NK-92 treated with Interleukin-12 subunit alpha and Interleukin-12 subunit beta, amount 100 ng/mL, for 24 hours (cell line): Measurements from ENCODE around the gene MRPS34.
A peak's percentile ranks its signal among the peaks of the same experiment; 100 is the strongest.

Source experiments
- DNase-seq: peaks from one replicate; lab custom pipeline; 2025; lab: John Stamatoyannopoulos, UW

The MRPS34 gene

GRCh38 chr16:1794908-1795666, 22.2 kb upstream of the MRPS34 start:
- no peak for DNase-seq

- no peak for DNase-seq
Observed at GRCh38 chr16:1794221-1794871, 21.4 kb upstream of the MRPS34 start.

DNA sequence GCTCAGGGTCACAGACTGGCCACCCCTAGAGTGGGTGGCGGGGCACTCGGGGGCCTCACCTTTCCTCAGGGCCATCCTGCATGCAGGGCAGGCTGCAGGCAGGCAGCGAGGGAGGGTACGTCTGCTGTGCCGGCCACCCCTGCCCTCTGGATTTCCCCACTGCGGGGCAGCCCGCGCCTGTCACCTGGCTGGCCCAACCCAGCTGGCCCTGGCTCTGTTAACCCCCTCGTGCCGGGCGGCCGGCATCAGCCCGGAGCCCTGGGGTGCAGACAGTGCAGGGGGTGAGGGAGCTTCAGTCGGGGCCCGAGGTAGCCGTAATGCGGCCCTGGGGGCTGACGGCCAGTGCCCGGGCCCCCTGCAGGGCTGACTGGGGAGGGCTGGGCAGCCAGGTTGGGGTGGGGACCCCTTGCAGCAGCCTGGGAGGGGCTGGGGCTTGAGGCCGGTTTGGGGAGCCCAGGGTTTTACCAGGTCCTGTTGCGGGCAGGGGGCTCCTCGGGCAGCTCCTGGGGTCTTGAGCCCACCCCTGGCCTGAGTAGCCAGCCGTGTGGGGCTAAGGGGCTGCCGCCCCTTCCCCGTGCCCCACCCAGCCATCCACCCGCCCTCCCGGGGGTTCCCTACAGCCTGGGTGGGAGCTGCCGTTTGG, 20.8 kb upstream of the MRPS34 start, which contains the start of gene IGFALS:
IGFALS (minus strand) TSS at position 128 of the 643 bp plus-strand sequence; CDS start at position 75, 53 bp downstream.
- no peak for DNase-seq

- DNase-seq: no peak
Observed at GRCh38 chr16:1792836-1793577, 20.1 kb upstream of the MRPS34 start.

DNA sequence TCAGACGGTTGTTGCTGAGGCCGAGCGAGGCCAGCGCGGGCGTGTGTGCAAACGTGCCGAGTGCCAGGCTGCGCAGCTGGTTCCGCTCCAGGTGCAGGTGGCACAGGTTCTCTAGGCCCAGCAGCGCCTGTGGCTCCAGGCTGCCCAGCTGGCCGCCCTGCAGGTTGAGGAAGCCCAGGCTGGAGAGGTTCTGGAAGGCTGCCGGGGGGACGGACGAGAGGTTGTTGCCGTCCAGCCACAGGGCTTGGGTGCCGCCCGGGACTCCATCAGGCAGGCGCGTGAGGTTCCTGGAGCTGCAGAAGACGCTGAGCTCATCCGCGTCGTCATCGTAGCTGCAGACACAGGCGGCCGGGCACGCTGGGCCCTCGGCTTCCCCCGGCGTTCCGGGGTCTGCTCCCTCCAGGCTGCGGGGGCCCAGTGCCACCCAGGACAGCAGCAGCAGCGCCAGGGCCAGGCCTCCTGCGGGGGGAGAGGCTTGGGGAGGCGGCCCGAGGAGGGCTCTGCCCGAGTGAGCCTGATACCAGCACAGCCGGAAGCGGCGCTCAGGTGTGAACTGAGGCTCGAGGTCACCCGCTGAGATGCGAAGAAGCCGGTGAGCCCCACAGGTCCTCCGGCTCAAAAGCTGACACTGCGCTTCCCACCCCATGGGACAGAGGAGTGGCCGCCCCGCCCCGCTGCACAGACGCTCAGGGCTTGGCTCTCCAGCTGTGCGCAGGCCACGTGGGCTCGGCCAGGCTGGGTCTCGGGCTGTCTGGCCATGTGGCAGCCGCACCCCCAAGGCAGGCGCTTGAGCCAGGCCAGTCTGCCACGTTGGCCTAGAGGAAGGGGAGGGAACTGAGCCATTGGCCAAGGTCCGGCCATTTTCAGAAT, 19.2 kb upstream of the MRPS34 start:
- DNase-seq: no peak

- no peak for DNase-seq
Observed at GRCh38 chr16:1791256-1791942, 18.5 kb upstream of the MRPS34 start.

- no peak for DNase-seq
Observed at GRCh38 chr16:1790611-1791255, 17.8 kb upstream of the MRPS34 start.

DNA sequence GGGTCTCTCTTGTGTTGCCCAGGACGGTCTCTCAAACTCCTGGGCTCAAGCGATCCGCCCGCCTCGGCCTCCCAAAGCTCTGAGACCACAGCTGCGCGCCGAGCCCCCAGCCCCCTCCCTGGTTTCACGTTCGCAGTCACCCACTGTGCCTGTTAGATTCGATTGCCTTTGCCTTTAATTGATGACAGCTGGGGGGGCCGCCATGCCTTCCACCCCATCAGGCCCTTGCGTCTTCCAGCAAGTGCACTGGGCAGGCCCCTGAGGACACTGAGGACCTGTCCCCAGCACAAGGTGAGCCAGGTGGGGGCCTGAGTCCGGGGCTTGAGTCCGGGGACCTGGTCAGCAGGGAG, 17.3 kb upstream of the MRPS34 start:
- no peak for DNase-seq

DNA sequence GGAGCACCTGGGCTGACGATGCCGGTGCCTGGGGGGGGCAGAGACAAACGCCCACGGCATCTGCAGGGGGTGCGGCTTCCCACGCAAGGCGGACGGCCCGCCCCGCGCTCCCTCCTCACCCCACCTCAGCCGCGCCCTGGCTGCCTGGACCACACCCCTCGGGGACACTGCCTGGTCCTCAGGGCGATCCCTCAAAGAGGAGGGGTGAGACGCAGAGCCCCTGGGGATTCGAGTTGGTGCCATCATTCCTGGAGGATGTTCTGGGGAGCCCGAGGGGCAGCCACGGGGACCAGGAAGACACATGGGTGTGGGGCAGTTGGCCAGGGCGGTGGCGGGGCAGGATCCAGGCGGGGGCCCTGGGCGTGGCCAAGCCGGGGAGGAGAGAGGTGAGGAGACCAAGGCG, 16.7 kb upstream of the MRPS34 start:
- DNase-seq: no peak

GRCh38 chr16:1788708-1789100, 15.8 kb upstream of the MRPS34 start:
- no peak for DNase-seq

DNA sequence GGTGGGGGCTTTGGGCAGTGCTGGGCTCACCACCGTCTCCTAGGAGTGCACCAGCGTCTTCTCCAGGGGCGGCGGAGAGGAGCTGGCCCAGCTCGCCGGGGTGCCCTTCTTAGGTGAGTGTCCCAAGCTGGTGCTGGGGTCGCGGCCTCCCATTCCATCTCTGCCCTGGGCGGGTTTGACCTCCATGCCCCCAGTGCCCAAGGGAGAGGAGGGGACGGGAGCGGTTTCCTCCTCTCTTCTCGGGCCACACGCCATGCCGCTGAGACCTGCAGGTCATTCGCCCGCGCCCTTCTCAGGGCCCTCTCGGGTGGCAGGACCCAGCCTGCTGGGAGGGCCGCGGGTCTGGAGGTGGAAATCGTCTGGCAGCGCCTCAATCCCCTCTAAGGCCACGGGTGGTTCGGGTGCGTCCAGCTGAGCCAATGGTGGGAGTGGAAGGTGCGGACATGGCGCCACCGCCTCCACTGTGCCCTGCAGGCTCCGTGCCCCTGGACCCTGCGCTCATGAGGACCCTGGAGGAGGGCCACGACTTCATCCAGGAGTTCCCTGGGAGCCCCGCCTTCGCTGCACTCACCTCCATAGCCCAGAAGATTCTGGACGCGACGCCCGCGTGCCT, 15.3 kb upstream of the MRPS34 start:
- DNase-seq: no peak

GRCh38 chr16:1787322-1788094, 14.6 kb upstream of the MRPS34 start:
- DNase-seq: no peak

DNA sequence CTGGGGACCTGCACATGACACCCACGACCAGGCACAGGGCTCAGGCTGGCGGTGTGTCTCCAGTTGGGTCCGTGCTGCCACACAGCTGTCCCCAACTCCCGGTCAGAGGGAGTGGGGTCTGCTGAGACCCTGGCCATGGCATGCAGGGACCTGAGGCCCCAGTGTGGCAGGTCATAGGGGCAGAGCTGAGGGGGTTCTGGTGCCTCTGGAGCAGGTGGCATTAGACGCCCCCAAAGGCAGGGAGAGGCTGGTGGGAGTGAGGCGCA, 14.1 kb upstream of the MRPS34 start:
- DNase-seq: no peak

- no peak for DNase-seq
Observed at GRCh38 chr16:1786242-1787055, 13.5 kb upstream of the MRPS34 start.

- no peak for DNase-seq
Observed at GRCh38 chr16:1785846-1786170, 12.9 kb upstream of the MRPS34 start.

DNA sequence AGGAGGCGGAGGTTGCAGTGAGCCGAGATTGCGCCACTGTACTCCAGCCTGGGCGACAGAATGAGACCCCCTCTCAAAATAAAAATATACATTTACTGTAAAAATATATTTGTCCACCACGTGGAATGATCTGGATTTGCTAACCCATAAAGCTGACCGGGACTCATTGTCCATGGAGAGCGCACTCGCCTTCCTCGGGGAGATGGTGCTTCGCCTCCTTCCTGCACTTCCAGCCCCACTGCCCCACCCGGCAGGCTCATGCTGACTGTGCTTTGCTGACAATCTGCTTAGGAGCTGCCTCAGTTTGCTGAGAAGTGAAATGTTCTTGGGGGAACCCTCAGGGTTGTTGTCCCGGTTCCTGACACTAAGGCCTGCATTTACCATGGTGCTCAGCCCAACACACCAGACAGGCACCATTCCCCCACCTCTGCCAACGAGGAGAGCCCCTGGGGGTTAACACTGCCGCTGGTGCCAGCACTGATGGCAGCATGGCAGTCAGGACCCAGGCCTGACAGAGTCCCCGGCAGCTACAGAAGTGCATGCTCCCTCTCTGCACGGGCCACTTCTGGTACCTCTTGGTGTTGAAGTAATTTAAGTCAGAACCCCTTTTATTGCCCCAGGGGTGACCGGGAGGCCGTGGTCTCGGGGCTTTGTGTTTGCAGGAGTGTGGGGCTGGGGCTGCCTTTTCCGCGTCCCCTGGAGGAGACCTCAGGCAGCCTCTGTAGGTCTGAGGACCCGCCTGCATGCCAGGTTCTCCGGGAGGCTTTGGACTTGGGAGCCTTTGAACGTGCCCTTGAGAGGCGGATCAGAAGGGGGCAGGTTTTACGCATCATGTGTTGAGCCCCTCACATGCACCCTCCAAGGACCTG, 12.3 kb upstream of the MRPS34 start:
- no peak for DNase-seq

DNA sequence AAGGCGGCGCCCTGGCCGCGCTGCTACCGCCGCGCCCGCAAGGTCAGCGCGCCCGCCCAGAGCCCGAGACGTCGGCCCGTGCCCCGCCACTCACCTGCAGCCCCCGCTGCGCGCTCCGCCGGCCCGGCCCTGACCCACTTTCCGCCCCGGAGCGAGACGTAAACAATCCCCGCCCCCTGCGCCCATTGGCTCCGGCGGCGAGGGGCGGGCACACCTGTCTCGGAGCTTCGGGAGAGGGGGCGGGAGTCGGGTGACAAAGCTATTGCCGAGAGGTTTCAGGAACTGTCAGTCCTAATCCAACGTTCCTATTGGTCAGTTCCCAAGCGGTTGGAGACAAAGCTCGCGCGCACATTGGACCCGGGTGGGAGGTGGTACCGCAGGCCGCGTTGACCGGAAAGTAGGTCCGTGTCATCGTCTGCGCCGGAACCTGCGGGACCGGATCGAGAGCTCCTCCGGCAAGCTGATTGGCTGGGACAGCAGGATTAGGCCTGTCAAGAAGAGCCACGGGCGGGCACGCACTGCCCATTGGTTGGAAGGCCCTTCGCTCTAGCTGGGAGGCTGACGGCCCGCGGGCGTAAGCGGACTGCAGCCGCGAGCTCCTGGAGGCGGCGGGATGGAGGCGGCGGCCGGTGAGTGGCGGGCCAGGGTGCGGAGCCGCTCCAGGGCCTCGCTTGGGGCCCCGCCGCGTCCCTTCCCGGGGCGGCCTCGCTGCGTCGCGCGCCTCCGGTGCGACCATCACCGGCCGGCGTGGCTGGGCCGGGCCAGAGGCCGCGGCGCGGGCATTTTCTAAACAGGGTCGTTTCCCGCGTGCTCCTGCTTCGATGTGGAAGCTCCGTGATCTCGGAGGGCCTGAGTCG, 9.7 kb upstream of the MRPS34 start, which contains the start of the genes NUBP2 and SPSB3:
NUBP2 (plus strand) TSS at position 553 of the 857 bp plus-strand sequence; CDS start at position 614, 61 bp downstream.
SPSB3 (minus strand) TSS at position 164 of the 857 bp plus-strand sequence. CDS start 1,088 bp downstream, outside the sequence.
- DNase-seq: peak; percentile 99
